Measurements from ENCODE around the gene KPNA6. TPM values are rescaled to one million over a fixed set of nuclear protein-coding genes. Genes with fewer than 3 reads are reported as not detected.
A peak's percentile ranks its signal among the peaks of the same experiment; 100 is the strongest.

The KPNA6 gene
- total and polyA plus RNA-seq, 2 donors from 2014 or later = 10.6 to 66.9 TPM

DNA sequence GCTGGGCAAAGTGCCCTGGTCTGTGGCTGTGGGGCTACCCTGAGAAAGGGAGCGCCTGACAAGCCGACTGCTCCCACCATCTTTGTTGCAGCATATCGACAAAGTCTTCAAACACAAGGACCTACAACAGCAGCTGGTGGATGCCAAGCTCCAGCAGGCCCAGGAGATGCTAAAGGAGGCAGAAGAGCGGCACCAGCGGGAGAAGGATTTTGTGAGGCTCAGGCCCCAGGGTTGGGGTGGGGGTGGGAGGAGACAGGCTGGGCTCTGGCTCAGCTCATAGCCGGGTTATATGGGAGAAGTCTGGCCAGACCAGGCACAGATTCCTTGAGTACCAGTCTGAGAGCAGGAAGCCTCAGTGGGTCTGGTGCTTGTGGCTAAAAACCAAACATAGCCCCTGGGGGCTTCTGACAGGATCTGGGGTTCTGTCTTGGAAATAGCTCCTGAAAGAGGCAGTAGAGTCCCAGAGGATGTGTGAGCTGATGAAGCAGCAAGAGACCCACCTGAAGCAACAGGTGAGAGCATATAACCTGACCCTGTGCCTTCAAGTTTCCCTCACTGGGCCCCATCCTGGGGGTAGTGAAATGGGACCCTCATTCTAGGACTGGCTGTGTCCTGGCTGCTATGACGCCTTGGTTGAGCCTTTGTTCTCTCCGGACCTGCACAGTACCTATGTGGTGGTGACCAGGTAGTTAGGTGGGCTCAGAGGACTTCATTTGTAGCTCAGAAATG lies 84.5 kb downstream of the KPNA6 start:
- H3K9ac ChIP-seq (ENCODE audit: low read length in 3 of 3) = no peak overlapping the region
- H3K9me3 ChIP-seq (ENCODE audit: control insufficient read depth in 2 of 3, insufficient read depth in 1 of 3, low read length in 3 of 3) = no peaks in the 10 kb centered on the region
- DNase-seq (no peak), FAIRE-seq (no peak)
- intact Hi-C loops (cut with DNase I) = no loop called here
- H3K4me1 ChIP-seq (ENCODE audit: control insufficient read depth in 2 of 3, insufficient read depth in 2 of 3, low read depth in 1 of 3, low read length in 3 of 3) = peaks cover 0 to 2% (median 0%) of the 10 kb centered on the region in 3 donors
- H3K27me3 ChIP-seq (ENCODE audit: control insufficient read depth, insufficient read depth, low read length) = no peaks in the 10 kb centered on the region
- peaks cover 14 to 88% (median 63%) of the 10 kb centered on the region in 3 donors for H3K36me3 ChIP-seq (ENCODE audit: control insufficient read depth in 2 of 3, insufficient read depth in 3 of 3, low read length in 3 of 3)
- no peak overlapping the region for H3K4me3 ChIP-seq (ENCODE audit: low read length in 3 of 3)
- TF ChIP-seq, protein P1, sequence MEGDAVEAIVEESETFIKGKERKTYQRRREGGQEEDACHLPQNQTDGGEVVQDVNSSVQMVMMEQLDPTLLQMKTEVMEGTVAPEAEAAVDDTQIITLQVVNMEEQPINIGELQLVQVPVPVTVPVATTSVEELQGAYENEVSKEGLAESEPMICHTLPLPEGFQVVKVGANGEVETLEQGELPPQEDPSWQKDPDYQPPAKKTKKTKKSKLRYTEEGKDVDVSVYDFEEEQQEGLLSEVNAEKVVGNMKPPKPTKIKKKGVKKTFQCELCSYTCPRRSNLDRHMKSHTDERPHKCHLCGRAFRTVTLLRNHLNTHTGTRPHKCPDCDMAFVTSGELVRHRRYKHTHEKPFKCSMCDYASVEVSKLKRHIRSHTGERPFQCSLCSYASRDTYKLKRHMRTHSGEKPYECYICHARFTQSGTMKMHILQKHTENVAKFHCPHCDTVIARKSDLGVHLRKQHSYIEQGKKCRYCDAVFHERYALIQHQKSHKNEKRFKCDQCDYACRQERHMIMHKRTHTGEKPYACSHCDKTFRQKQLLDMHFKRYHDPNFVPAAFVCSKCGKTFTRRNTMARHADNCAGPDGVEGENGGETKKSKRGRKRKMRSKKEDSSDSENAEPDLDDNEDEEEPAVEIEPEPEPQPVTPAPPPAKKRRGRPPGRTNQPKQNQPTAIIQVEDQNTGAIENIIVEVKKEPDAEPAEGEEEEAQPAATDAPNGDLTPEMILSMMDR (IDR thresholded peaks at IDR 0.05; ENCODE audit: borderline replicate concordance, extremely low read depth, insufficient read depth) = no peak
- H3K27ac ChIP-seq (ENCODE audit: low read depth in 2 of 2, low read length in 2 of 2) = no peak overlapping the region

DNA sequence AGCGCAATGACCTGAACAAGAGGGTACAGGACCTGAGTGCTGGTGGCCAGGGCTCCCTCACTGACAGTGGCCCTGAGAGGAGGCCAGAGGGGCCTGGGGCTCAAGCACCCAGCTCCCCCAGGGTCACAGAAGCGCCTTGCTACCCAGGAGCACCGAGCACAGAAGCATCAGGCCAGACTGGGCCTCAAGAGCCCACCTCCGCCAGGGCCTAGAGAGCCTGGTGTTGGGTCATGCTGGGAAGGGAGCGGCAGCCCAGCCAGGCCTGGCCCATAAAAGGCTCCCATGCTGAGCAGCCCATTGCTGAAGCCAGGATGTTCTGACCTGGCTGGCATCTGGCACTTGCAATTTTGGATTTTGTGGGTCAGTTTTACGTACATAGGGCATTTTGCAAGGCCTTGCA lies 87.1 kb downstream of the KPNA6 start:
- Histone ChIP-seq H3K36me3 (ENCODE audit: control insufficient read depth in 2 of 3, insufficient read depth in 3 of 3, low read length in 3 of 3) (peaks cover 8 to 65% (median 45%) of the 10 kb centered on the region in 3 donors), H3K9ac (ENCODE audit: low read length in 3 of 3) (no peak overlapping the region), H3K9me3 (ENCODE audit: control insufficient read depth in 2 of 3, insufficient read depth in 1 of 3, low read length in 3 of 3) (no peaks in the 10 kb centered on the region), H3K27me3 (ENCODE audit: control insufficient read depth, insufficient read depth, low read length) (no peaks in the 10 kb centered on the region), H3K4me1 (ENCODE audit: control insufficient read depth in 2 of 3, insufficient read depth in 2 of 3, low read depth in 1 of 3, low read length in 3 of 3) (peaks cover 2 to 5% (median 5%) of the 10 kb centered on the region in 3 donors), H3K4me3 (ENCODE audit: low read length in 3 of 3) (no peak overlapping the region), H3K27ac (ENCODE audit: low read depth in 2 of 2, low read length in 2 of 2) (no peak overlapping the region)
- peak in 1 of 5 donors; percentile 37 for DNase-seq
- no peak for FAIRE-seq
- TF ChIP-seq, protein P1 (IDR thresholded peaks at IDR 0.05; ENCODE audit: borderline replicate concordance, extremely low read depth, insufficient read depth) = no peak
- intact Hi-C loops (cut with DNase I) = no loop called here

DNA sequence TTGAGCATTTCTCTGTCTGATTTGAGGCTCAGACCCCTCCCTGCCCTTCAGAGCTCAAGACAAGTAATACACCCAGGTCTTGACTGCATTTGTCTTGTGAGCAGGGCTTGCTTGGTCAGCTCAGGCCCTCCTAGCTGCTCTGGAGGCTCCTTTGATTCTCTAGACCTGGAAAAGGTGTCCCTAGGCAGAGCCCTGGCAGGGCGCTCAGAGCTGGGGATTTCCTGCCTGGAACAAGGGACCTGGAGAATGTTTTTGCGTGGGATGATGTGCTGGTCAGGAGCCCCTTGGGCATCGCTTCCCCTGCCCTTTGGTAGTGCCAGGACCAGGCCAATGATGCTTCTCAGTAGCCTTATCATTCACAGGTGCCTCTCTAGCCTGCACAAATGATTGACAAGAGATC lies 87.7 kb downstream of the KPNA6 start:
- no peak overlapping the region for H3K9ac ChIP-seq (ENCODE audit: low read length in 3 of 3)
- no peak overlapping the region for H3K27ac ChIP-seq (ENCODE audit: low read depth in 2 of 2, low read length in 2 of 2)
- TF ChIP-seq, protein P1 (IDR thresholded peaks at IDR 0.05; ENCODE audit: borderline replicate concordance, extremely low read depth, insufficient read depth) = no peak
- FAIRE-seq = no peak
- intact Hi-C loops (cut with DNase I) = no loop called here
- H3K9me3 ChIP-seq (ENCODE audit: control insufficient read depth in 2 of 3, insufficient read depth in 1 of 3, low read length in 3 of 3) = no peaks in the 10 kb centered on the region
- no peak overlapping the region for H3K4me3 ChIP-seq (ENCODE audit: low read length in 3 of 3)
- peak in 1 of 5 donors; percentile 47 for DNase-seq
- peaks cover 6 to 59% (median 40%) of the 10 kb centered on the region in 3 donors for H3K36me3 ChIP-seq (ENCODE audit: control insufficient read depth in 2 of 3, insufficient read depth in 3 of 3, low read length in 3 of 3)
- no peaks in the 10 kb centered on the region for H3K27me3 ChIP-seq (ENCODE audit: control insufficient read depth, insufficient read depth, low read length)
- peaks cover 4 to 10% (median 5%) of the 10 kb centered on the region in 3 donors for H3K4me1 ChIP-seq (ENCODE audit: control insufficient read depth in 2 of 3, insufficient read depth in 2 of 3, low read depth in 1 of 3, low read length in 3 of 3)

Measured in kidney (tissue), 14 donors.